Measurements from ENCODE around the gene YPEL2. TPM values are rescaled to one million over a fixed set of nuclear protein-coding genes. Genes with fewer than 3 reads are reported as not detected.
A peak's percentile ranks its signal among the peaks of the same experiment; 100 is the strongest.

YPEL2 gene
- total RNA-seq, 2 donors from 2014 or later: 22.8 to 27.7 TPM

- H3K27me3 ChIP-seq (ENCODE audit: control insufficient read depth, insufficient read depth, low read length, poor library complexity, severe bottlenecking): no peaks in the 10 kb centered on the region
- DNase-seq: peak; percentile 85
- peaks cover 32% of the 10 kb centered on the region for H3K36me3 ChIP-seq (ENCODE audit: control insufficient read depth, insufficient read depth, low read length)
- 21 to 37% methylated on average over 6 to 8 of the region's 8 CpGs for WGBS, 2 experiments (ENCODE audit: insufficient coverage in 1 of 2, insufficient read length in 1 of 2)
- Mint-ChIP-seq H3K27ac (peak overlapping the region; percentile 99), H3K27me3 (ENCODE audit: insufficient read depth) (no peaks in the 10 kb centered on the region), H3K4me1 (peaks cover 83% of the 10 kb centered on the region), H3K9me3 (no peaks in the 10 kb centered on the region), H3K4me3 (peak overlapping the region; percentile 22), H3K36me3 (ENCODE audit: low read depth) (peaks cover 9% of the 10 kb centered on the region)
- H3K9ac ChIP-seq (ENCODE audit: extremely low read depth, low read length, poor library complexity, severe bottlenecking): peak overlapping the region; percentile 87
- H3K4me1 ChIP-seq (ENCODE audit: control insufficient read depth, insufficient read depth, low read length): peaks cover 57% of the 10 kb centered on the region
- no peaks in the 10 kb centered on the region for H3K9me3 ChIP-seq (ENCODE audit: control insufficient read depth, low read length)
- no peak for TF ChIP-seq CTCF (conservative IDR thresholded peaks at IDR 0.05)
- H3K4me3 ChIP-seq (ENCODE audit: low read length): peak overlapping the region; percentile 72
- H3K27ac ChIP-seq (ENCODE audit: low read depth, low read length): peak overlapping the region; percentile 96
Measured at GRCh38 chr17:59366773-59367656, 35.6 kb downstream of the YPEL2 start.

- Histone ChIP-seq H3K9me3 (ENCODE audit: control insufficient read depth, low read length) (no peaks in the 10 kb centered on the region), H3K36me3 (ENCODE audit: control insufficient read depth, insufficient read depth, low read length) (peaks cover 29% of the 10 kb centered on the region), H3K27ac (ENCODE audit: low read depth, low read length) (peak overlapping the region; percentile 96), H3K4me1 (ENCODE audit: control insufficient read depth, insufficient read depth, low read length) (peaks cover 56% of the 10 kb centered on the region), H3K27me3 (ENCODE audit: control insufficient read depth, insufficient read depth, low read length, poor library complexity, severe bottlenecking) (no peaks in the 10 kb centered on the region), H3K4me3 (ENCODE audit: low read length) (no peak overlapping the region), H3K9ac (ENCODE audit: extremely low read depth, low read length, poor library complexity, severe bottlenecking) (peak overlapping the region; percentile 87)
- Mint-ChIP-seq H3K9me3 (no peaks in the 10 kb centered on the region), H3K36me3 (ENCODE audit: low read depth) (peaks cover 5% of the 10 kb centered on the region), H3K27ac (peak overlapping the region; percentile 99), H3K4me1 (peaks cover 81% of the 10 kb centered on the region), H3K4me3 (peak overlapping the region; percentile 22), H3K27me3 (ENCODE audit: insufficient read depth) (no peaks in the 10 kb centered on the region)
- WGBS, 2 experiments (ENCODE audit: insufficient coverage in 1 of 2, insufficient read length in 1 of 2): 44% methylated on average over 1 of the region's 1 CpG; no CpG with 5 or more reads in 1 of the 2 experiments
- TF ChIP-seq CTCF (conservative IDR thresholded peaks at IDR 0.05): no peak
- peak; percentile 95 for DNase-seq
Measured at GRCh38 chr17:59367657-59368045, 36.2 kb downstream of the YPEL2 start.

- H3K4me3 Mint-ChIP-seq: peak overlapping the region; percentile 22
- H3K27ac Mint-ChIP-seq: peak overlapping the region; percentile 99
- 78 to 91% methylated on average over 7 of the region's 7 CpGs for WGBS, 2 experiments (ENCODE audit: insufficient coverage in 1 of 2, insufficient read length in 1 of 2)
- no peak for DNase-seq
- H3K9me3 Mint-ChIP-seq: no peaks in the 10 kb centered on the region
- Histone ChIP-seq H3K9ac (ENCODE audit: extremely low read depth, low read length, poor library complexity, severe bottlenecking) (peak overlapping the region; percentile 87), H3K27ac (ENCODE audit: low read depth, low read length) (peak overlapping the region; percentile 74), H3K36me3 (ENCODE audit: control insufficient read depth, insufficient read depth, low read length) (peaks cover 32% of the 10 kb centered on the region), H3K4me1 (ENCODE audit: control insufficient read depth, insufficient read depth, low read length) (peaks cover 55% of the 10 kb centered on the region), H3K27me3 (ENCODE audit: control insufficient read depth, insufficient read depth, low read length, poor library complexity, severe bottlenecking) (no peaks in the 10 kb centered on the region), H3K4me3 (ENCODE audit: low read length) (no peak overlapping the region), H3K9me3 (ENCODE audit: control insufficient read depth, low read length) (no peaks in the 10 kb centered on the region)
- peaks cover 80% of the 10 kb centered on the region for H3K4me1 Mint-ChIP-seq
- H3K27me3 Mint-ChIP-seq (ENCODE audit: insufficient read depth): no peaks in the 10 kb centered on the region
- peaks cover 4% of the 10 kb centered on the region for H3K36me3 Mint-ChIP-seq (ENCODE audit: low read depth)
- TF ChIP-seq CTCF (conservative IDR thresholded peaks at IDR 0.05): no peak
Measured at GRCh38 chr17:59368218-59368857, 36.9 kb downstream of the YPEL2 start.
